H1 (cell line): ENCODE data around the gene PGM1.

Source experiments
- CHD7 ChIP-seq: fragments of 300-600 bp; sonication (generic); IDR thresholded peaks from 2 replicates; pipeline ENCODE4 v1.7.1; 2012; ENCODE audit warnings: low read length, moderate library complexity, mild to moderate bottlenecking, inconsistent platforms; ENCODE audit not compliant: insufficient replicate concordance
- CTCF ChIP-seq, 3 experiments: IDR thresholded peaks; 1 replicate in 2 of 3; 2 replicates in 1 of 3; pipeline versions ENCODE4 v1.5.1 to v1.6.1; 2011; ENCODE audit warnings: low read length in 3 of 3, mild to moderate bottlenecking in 3 of 3, inconsistent platforms in 2 of 3, low read depth in 1 of 3, moderate library complexity in 1 of 3; ENCODE audit not compliant: insufficient read depth in 1 of 3; ENCODE audit errors: control extremely low read depth in 1 of 3
- EP300 ChIP-seq, 2 experiments: IDR thresholded peaks; 1 replicate in 1 of 2; 2 replicates in 1 of 2; pipeline ENCODE4 v1.6.1; 2011 to 2012; ENCODE audit warnings: low read depth in 2 of 2, low read length in 2 of 2, mild to moderate bottlenecking in 2 of 2, borderline replicate concordance in 1 of 2, inconsistent platforms in 1 of 2, moderate library complexity in 1 of 2
- EZH2 ChIP-seq: fragments of 200-600 bp; sonication (generic); IDR thresholded peaks from 2 replicates; pipeline ENCODE4 v1.7.1; 2012; ENCODE audit warnings: low read depth, mild to moderate bottlenecking, moderate library complexity, low read length, inconsistent platforms; ENCODE audit not compliant: severe bottlenecking
- JUND ChIP-seq: IDR thresholded peaks from 2 replicates; pipeline ENCODE4 v1.6.1; 2011; ENCODE audit warnings: mild to moderate bottlenecking, improper control_type of control experiment, low read length
- POLR2A ChIP-seq, 2 experiments: IDR thresholded peaks; 1 replicate in 1 of 2; 2 replicates in 1 of 2; pipeline ENCODE4 v1.6.1; 2011; ENCODE audit warnings: low read depth in 2 of 2, low read length in 2 of 2, mild to moderate bottlenecking in 2 of 2; ENCODE audit errors: control extremely low read depth in 1 of 2
- RAD21 ChIP-seq, 2 experiments: IDR thresholded peaks in 1 of 2; conservative IDR thresholded peaks in 1 of 2; 2 replicates each; pipeline ENCODE4 v1.6.1; 2011; ENCODE audit warnings: low read depth in 2 of 2, low read length in 2 of 2, improper control_type of control experiment in 1 of 2, inconsistent platforms in 1 of 2, mild to moderate bottlenecking in 1 of 2, moderate library complexity in 1 of 2
- SP1 ChIP-seq: IDR thresholded peaks from 2 replicates; pipeline ENCODE4 v1.6.1; 2011; ENCODE audit warnings: low read depth, low read length
- SP2 ChIP-seq: IDR thresholded peaks from 2 replicates; pipeline ENCODE4 v1.6.1; 2012; ENCODE audit warnings: mild to moderate bottlenecking, low read length, inconsistent platforms
- TCF12 ChIP-seq: IDR thresholded peaks from 2 replicates; pipeline ENCODE4 v1.6.1; 2011; ENCODE audit warnings: low read depth, mild to moderate bottlenecking, low read length

GRCh38 chr1:63620671-63621070, 27.5 kb downstream of the PGM1 start:
- TF ChIP-seq SP2, result no peak
- TF ChIP-seq JUND, result no peak
- TF ChIP-seq CTCF (IDR thresholded peaks at IDR 0.05; ENCODE audit: control extremely low read depth in 1 of 3, insufficient read depth in 1 of 3, low read depth in 1 of 3, low read length in 3 of 3), result no peak
- TF ChIP-seq EZH2, result no peak
- no peak for TF ChIP-seq POLR2A (IDR thresholded peaks at IDR 0.05; ENCODE audit: control extremely low read depth in 1 of 2, low read depth in 2 of 2, low read length in 2 of 2)
- TF ChIP-seq EP300 (IDR thresholded peaks at IDR 0.05; ENCODE audit: borderline replicate concordance in 1 of 2, low read depth in 2 of 2, low read length in 2 of 2), result no peak
- TF ChIP-seq RAD21 (IDR thresholded peaks at IDR 0.05 in 1 of 2, conservative IDR thresholded peaks at IDR 0.05 in 1 of 2; ENCODE audit: low read depth in 2 of 2, low read length in 2 of 2), result no peak
- no peak for TF ChIP-seq CHD7
- no peak for TF ChIP-seq TCF12
- no peak for TF ChIP-seq SP1
